ENCODE data around the gene BIRC2. TPM values are rescaled to one million over a fixed set of nuclear protein-coding genes. Genes with fewer than 3 reads are reported as not detected.
A peak's percentile ranks its signal among the peaks of the same experiment; 100 is the strongest.

BIRC2 gene
- total RNA-seq, 1 donor = 76.0 TPM

GRCh38 chr11:102316346-102316904 is 30.6 kb upstream of the BIRC2 start:
- H3K36me3 ChIP-seq (ENCODE audit: insufficient read depth, low read length) = no peaks in the 10 kb centered on the region
- no peak overlapping the region for H3K27ac ChIP-seq (ENCODE audit: low read depth, low read length)
- H3K9me3 ChIP-seq (ENCODE audit: low read depth, low read length) = no peaks in the 10 kb centered on the region
- no peaks in the 10 kb centered on the region for H3K27me3 ChIP-seq (ENCODE audit: insufficient read depth, low read length)
- H2AFZ ChIP-seq (ENCODE audit: low read length) = no peak overlapping the region
- DNase-seq (ENCODE audit: insufficient read length, low spot score, missing footprints) = no peak
- H3K4me3 ChIP-seq (ENCODE audit: insufficient read depth, low read length) = no peak overlapping the region
- no peaks in the 10 kb centered on the region for H4K20me1 ChIP-seq (ENCODE audit: insufficient read depth, low read length)
- H3K4me1 ChIP-seq (ENCODE audit: insufficient read depth, low read length) = peaks cover 17% of the 10 kb centered on the region
- H3K79me2 ChIP-seq (ENCODE audit: insufficient read depth, low read length) = no peaks in the 10 kb centered on the region
- no peak for TF ChIP-seq CTCF (IDR thresholded peaks at IDR 0.05; ENCODE audit: extremely low read depth, low read depth, low read length)
- peak overlapping the region; percentile 94 for H3K4me2 ChIP-seq (ENCODE audit: insufficient read depth, low read length)

- Histone ChIP-seq H3K9me3 (ENCODE audit: low read depth, low read length) (no peaks in the 10 kb centered on the region), H3K79me2 (ENCODE audit: insufficient read depth, low read length) (no peaks in the 10 kb centered on the region), H3K27ac (ENCODE audit: low read depth, low read length) (peak within 1 kb of the TSS; percentile 79), H3K36me3 (ENCODE audit: insufficient read depth, low read length) (no peaks in the 10 kb centered on the region), H4K20me1 (ENCODE audit: insufficient read depth, low read length) (no peaks in the 10 kb centered on the region), H3K27me3 (ENCODE audit: insufficient read depth, low read length) (no peaks in the 10 kb centered on the region), H2AFZ (ENCODE audit: low read length) (peak within 1 kb of the TSS; percentile 91), H3K4me3 (ENCODE audit: insufficient read depth, low read length) (peak within 1 kb of the TSS; percentile 77), H3K4me2 (ENCODE audit: insufficient read depth, low read length) (peak within 1 kb of the TSS; percentile 94), H3K4me1 (ENCODE audit: insufficient read depth, low read length) (peaks cover 19% of the 10 kb centered on the region)
- peak; percentile 89 for DNase-seq (ENCODE audit: insufficient read length, low spot score, missing footprints)
- peak; percentile 31 for TF ChIP-seq CTCF (IDR thresholded peaks at IDR 0.05; ENCODE audit: extremely low read depth, low read depth, low read length)
Observed at GRCh38 chr11:102317099-102317767, 29.8 kb upstream of the BIRC2 start, which contains the start of gene BIRC3. BIRC3 (plus strand) TSS chr11:102317484; CDS start chr11:102324510, 7,026 bp downstream.

- H3K27me3 ChIP-seq (ENCODE audit: insufficient read depth, low read length) = no peaks in the 10 kb centered on the region
- H3K79me2 ChIP-seq (ENCODE audit: insufficient read depth, low read length) = no peaks in the 10 kb centered on the region
- peak overlapping the region; percentile 77 for H3K4me3 ChIP-seq (ENCODE audit: insufficient read depth, low read length)
- H4K20me1 ChIP-seq (ENCODE audit: insufficient read depth, low read length) = no peaks in the 10 kb centered on the region
- peak overlapping the region; percentile 94 for H3K4me2 ChIP-seq (ENCODE audit: insufficient read depth, low read length)
- no peak for TF ChIP-seq CTCF (IDR thresholded peaks at IDR 0.05; ENCODE audit: extremely low read depth, low read depth, low read length)
- peak overlapping the region; percentile 79 for H3K27ac ChIP-seq (ENCODE audit: low read depth, low read length)
- H3K4me1 ChIP-seq (ENCODE audit: insufficient read depth, low read length) = peaks cover 24% of the 10 kb centered on the region
- H2AFZ ChIP-seq (ENCODE audit: low read length) = peak overlapping the region; percentile 91
- peak; percentile 21 for DNase-seq (ENCODE audit: insufficient read length, low spot score, missing footprints)
- no peaks in the 10 kb centered on the region for H3K36me3 ChIP-seq (ENCODE audit: insufficient read depth, low read length)
- H3K9me3 ChIP-seq (ENCODE audit: low read depth, low read length) = no peaks in the 10 kb centered on the region
Observed at GRCh38 chr11:102317768-102318103, 29.3 kb upstream of the BIRC2 start.

- H3K36me3 ChIP-seq (ENCODE audit: insufficient read depth, low read length) = no peaks in the 10 kb centered on the region
- peak; percentile 72 for DNase-seq (ENCODE audit: insufficient read length, low spot score, missing footprints)
- no peak overlapping the region for H2AFZ ChIP-seq (ENCODE audit: low read length)
- TF ChIP-seq CTCF (IDR thresholded peaks at IDR 0.05; ENCODE audit: extremely low read depth, low read depth, low read length) = no peak
- H3K4me3 ChIP-seq (ENCODE audit: insufficient read depth, low read length) = no peak overlapping the region
- no peak overlapping the region for H3K27ac ChIP-seq (ENCODE audit: low read depth, low read length)
- H3K9me3 ChIP-seq (ENCODE audit: low read depth, low read length) = no peaks in the 10 kb centered on the region
- H3K79me2 ChIP-seq (ENCODE audit: insufficient read depth, low read length) = no peaks in the 10 kb centered on the region
- no peaks in the 10 kb centered on the region for H3K27me3 ChIP-seq (ENCODE audit: insufficient read depth, low read length)
- H3K4me2 ChIP-seq (ENCODE audit: insufficient read depth, low read length) = no peak overlapping the region
- no peaks in the 10 kb centered on the region for H4K20me1 ChIP-seq (ENCODE audit: insufficient read depth, low read length)
- peaks cover 28% of the 10 kb centered on the region for H3K4me1 ChIP-seq (ENCODE audit: insufficient read depth, low read length)
Observed at GRCh38 chr11:102318469-102318868, 28.5 kb upstream of the BIRC2 start.
